ENCODE results near the gene FBXO21.

Gene FBXO21

GRCh38 chr12:117100251-117100650, 90.0 kb downstream of the FBXO21 start:
- TF ChIP-seq EZH2 (optimal IDR thresholded peaks at IDR 0.05; ENCODE audit: low read depth, low read length) (no peak), EZH2phosphoT487 (IDR thresholded peaks at IDR 0.05; ENCODE audit: low read length) (no peak), CTCF (IDR thresholded peaks at IDR 0.05; ENCODE audit: low read length) (no peak; the same call in 1 of the 2 replicates)
- no peak for DNase-seq
- no peaks in the 10 kb centered on the region for H3K9me2 ChIP-seq (replicated peaks; ENCODE audit: insufficient read depth, low read length)
- H3F3A ChIP-seq (ENCODE audit: insufficient read depth, low read length): no peaks in the 10 kb centered on the region
- no peaks in the 10 kb centered on the region for H4K20me1 ChIP-seq (ENCODE audit: insufficient read depth, low read length)
- H3K27me3 ChIP-seq (replicated peaks; ENCODE audit: insufficient read depth, low read length): no peaks in the 10 kb centered on the region
- no peak overlapping the region for H3K9ac ChIP-seq (ENCODE audit: low read length)
- H3K36me3 ChIP-seq (replicated peaks; ENCODE audit: insufficient read depth, low read length): no peaks in the 10 kb centered on the region
- H2AFZ ChIP-seq (ENCODE audit: low read length): no peak overlapping the region
- H3K79me2 ChIP-seq (ENCODE audit: low read length): 0 out of 2 replicates have a peak, but pooled peaks cover 4% of the 10 kb centered on the region
- no peak overlapping the region for H3K4me2 ChIP-seq (ENCODE audit: low read depth, low read length)
- H3K27ac ChIP-seq (ENCODE audit: low read length): no peak overlapping the region
- H3K4me3 ChIP-seq (ENCODE audit: low read length): no peak overlapping the region
- peaks cover 1% of the 10 kb centered on the region for H3K4me1 ChIP-seq (ENCODE audit: low read length)
- H3K9me3 ChIP-seq (replicated peaks; ENCODE audit: insufficient read depth, low read length): no peaks in the 10 kb centered on the region

- no peaks in the 10 kb centered on the region for H3K4me1 ChIP-seq (ENCODE audit: low read length)
- no peaks in the 10 kb centered on the region for H3K9me2 ChIP-seq (replicated peaks; ENCODE audit: insufficient read depth, low read length)
- peak overlapping the region; percentile 78 for H3K9ac ChIP-seq (ENCODE audit: low read length)
- peak overlapping the region; percentile 53; the same call in 1 of the 2 replicates for H2AFZ ChIP-seq (ENCODE audit: low read length)
- TF ChIP-seq CTCF (IDR thresholded peaks at IDR 0.05; ENCODE audit: low read length): no peak
- no peak for TF ChIP-seq EZH2phosphoT487 (IDR thresholded peaks at IDR 0.05; ENCODE audit: low read length)
- no peak for TF ChIP-seq EZH2 (optimal IDR thresholded peaks at IDR 0.05; ENCODE audit: low read depth, low read length)
- H3K27ac ChIP-seq (ENCODE audit: low read length): no peak overlapping the region
- H4K20me1 ChIP-seq (ENCODE audit: insufficient read depth, low read length): no peaks in the 10 kb centered on the region
- H3K9me3 ChIP-seq (replicated peaks; ENCODE audit: insufficient read depth, low read length): no peaks in the 10 kb centered on the region
- H3F3A ChIP-seq (ENCODE audit: insufficient read depth, low read length): no peaks in the 10 kb centered on the region
- H3K36me3 ChIP-seq (replicated peaks; ENCODE audit: insufficient read depth, low read length): no peaks in the 10 kb centered on the region
- no peak for DNase-seq
- H3K79me2 ChIP-seq (ENCODE audit: low read length): 0 out of 2 replicates have a peak, but pooled peaks cover 4% of the 10 kb centered on the region
- peak overlapping the region; percentile 72; the same call in 1 of the 2 replicates for H3K4me2 ChIP-seq (ENCODE audit: low read depth, low read length)
- no peaks in the 10 kb centered on the region for H3K27me3 ChIP-seq (replicated peaks; ENCODE audit: insufficient read depth, low read length)
- peak overlapping the region; percentile 69 for H3K4me3 ChIP-seq (ENCODE audit: low read length)
Observed at GRCh38 chr12:117098361-117099217, 91.7 kb downstream of the FBXO21 start.

GRCh38 chr12:117098024-117098360, 92.3 kb downstream of the FBXO21 start:
- TF ChIP-seq CTCF (IDR thresholded peaks at IDR 0.05; ENCODE audit: low read length) (no peak), EZH2 (optimal IDR thresholded peaks at IDR 0.05; ENCODE audit: low read depth, low read length) (no peak), EZH2phosphoT487 (IDR thresholded peaks at IDR 0.05; ENCODE audit: low read length) (no peak)
- H3K9ac ChIP-seq (ENCODE audit: low read length): no peak overlapping the region; the same call in 1 of the 2 replicates
- 0 out of 2 replicates have a peak, but pooled peaks cover 4% of the 10 kb centered on the region for H3K79me2 ChIP-seq (ENCODE audit: low read length)
- no peaks in the 10 kb centered on the region for H3K36me3 ChIP-seq (replicated peaks; ENCODE audit: insufficient read depth, low read length)
- H2AFZ ChIP-seq (ENCODE audit: low read length): no peak overlapping the region
- H3K4me3 ChIP-seq (ENCODE audit: low read length): peak overlapping the region; percentile 69
- H3F3A ChIP-seq (ENCODE audit: insufficient read depth, low read length): no peaks in the 10 kb centered on the region
- no peaks in the 10 kb centered on the region for H3K4me1 ChIP-seq (ENCODE audit: low read length)
- H3K4me2 ChIP-seq (ENCODE audit: low read depth, low read length): peak overlapping the region; percentile 72; the same call in 1 of the 2 replicates
- no peaks in the 10 kb centered on the region for H3K9me3 ChIP-seq (replicated peaks; ENCODE audit: insufficient read depth, low read length)
- no peaks in the 10 kb centered on the region for H4K20me1 ChIP-seq (ENCODE audit: insufficient read depth, low read length)
- H3K27me3 ChIP-seq (replicated peaks; ENCODE audit: insufficient read depth, low read length): no peaks in the 10 kb centered on the region
- no peaks in the 10 kb centered on the region for H3K9me2 ChIP-seq (replicated peaks; ENCODE audit: insufficient read depth, low read length)
- no peak for DNase-seq
- no peak overlapping the region for H3K27ac ChIP-seq (ENCODE audit: low read length)

Measured in MM.1S (cell line).